IPS-15b (cell line): ENCODE measurements around the gene KCNQ2.
"Not testable (repeated sequence)": the region's sequence is repeated elsewhere in the genome, so short reads cannot be mapped to it uniquely, and the experiment has no call there.

Experiments
- H3K27me3 ChIP-seq: one replicate; pipeline ENCODE4 v1.6.1; 2013; ENCODE audit warnings: low read length; ENCODE audit not compliant: control insufficient read depth, insufficient read depth
- H3K36me3 ChIP-seq: one replicate; pipeline ENCODE4 v1.6.1; 2013; ENCODE audit warnings: low read length; ENCODE audit not compliant: control insufficient read depth, insufficient read depth
- H3K4me1 ChIP-seq: one replicate; pipeline ENCODE4 v1.6.1; 2013; ENCODE audit warnings: mild to moderate bottlenecking, low read length; ENCODE audit not compliant: control insufficient read depth, insufficient read depth
- H3K4me3 ChIP-seq: one replicate; pipeline ENCODE4 v1.5.1; 2013; ENCODE audit warnings: low read depth, low read length
- H3K9ac ChIP-seq: one replicate; pipeline ENCODE4 v1.6.1; 2013; ENCODE audit warnings: low read depth, mild to moderate bottlenecking, low read length
- H3K9me3 ChIP-seq: one replicate; pipeline ENCODE4 v1.6.1; 2013; ENCODE audit warnings: mild to moderate bottlenecking, low read length; ENCODE audit not compliant: control insufficient read depth, insufficient read depth

The KCNQ2 gene

DNA sequence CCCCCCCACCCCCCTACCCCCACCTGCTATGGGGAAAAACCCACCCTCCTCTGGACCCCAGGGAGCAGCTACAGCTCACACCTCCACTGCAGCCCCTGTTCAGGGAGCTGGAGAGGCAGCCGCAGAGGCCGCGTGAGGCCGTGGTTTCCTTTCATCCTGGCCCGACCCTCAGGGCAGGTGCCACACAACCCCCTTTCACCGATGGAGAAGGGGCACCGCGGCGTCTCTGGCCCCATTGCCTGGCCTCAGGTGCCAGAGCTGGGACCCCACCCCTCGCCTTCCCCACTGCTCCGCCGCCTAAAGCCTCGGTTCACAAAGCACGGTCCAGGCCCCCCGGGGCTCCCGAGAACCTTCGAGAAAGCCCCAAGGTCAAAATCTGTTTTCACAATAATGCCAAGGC lies 11.8 kb upstream of the KCNQ2 start:
- no peak overlapping the region for H3K4me3 ChIP-seq
- H3K27me3 ChIP-seq, result peaks cover 6% of the 10 kb centered on the region
- no peak overlapping the region for H3K9ac ChIP-seq
- H3K9me3 ChIP-seq, result no peaks in the 10 kb centered on the region
- H3K4me1 ChIP-seq, result peaks cover 5% of the 10 kb centered on the region
- peaks cover 4% of the 10 kb centered on the region for H3K36me3 ChIP-seq

DNA sequence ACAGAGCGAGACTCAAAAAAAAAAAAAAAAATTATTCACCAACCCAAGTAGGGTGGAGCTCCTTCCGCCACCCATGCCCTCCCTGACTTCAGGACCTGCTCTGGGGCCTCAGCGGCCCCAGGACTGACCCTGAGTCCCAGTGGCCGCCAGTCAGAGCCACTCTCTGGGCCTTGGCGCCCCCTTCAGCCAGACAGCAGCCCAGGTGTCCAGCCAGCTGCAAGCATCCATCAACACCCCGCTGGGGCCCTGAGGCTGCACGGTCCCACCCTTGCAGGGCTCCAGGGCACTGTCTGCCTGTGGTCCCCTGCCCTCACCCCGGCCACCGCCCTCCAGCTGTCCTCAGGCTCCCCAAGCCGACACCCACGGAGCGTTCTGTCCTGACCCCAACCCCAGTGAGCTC lies 11.4 kb upstream of the KCNQ2 start:
- Histone ChIP-seq H3K9ac (no peak overlapping the region), H3K27me3 (peaks cover 4% of the 10 kb centered on the region), H3K4me3 (no peak overlapping the region), H3K9me3 (no peaks in the 10 kb centered on the region), H3K36me3 (peaks cover 2% of the 10 kb centered on the region), H3K4me1 (peaks cover 5% of the 10 kb centered on the region)

DNA sequence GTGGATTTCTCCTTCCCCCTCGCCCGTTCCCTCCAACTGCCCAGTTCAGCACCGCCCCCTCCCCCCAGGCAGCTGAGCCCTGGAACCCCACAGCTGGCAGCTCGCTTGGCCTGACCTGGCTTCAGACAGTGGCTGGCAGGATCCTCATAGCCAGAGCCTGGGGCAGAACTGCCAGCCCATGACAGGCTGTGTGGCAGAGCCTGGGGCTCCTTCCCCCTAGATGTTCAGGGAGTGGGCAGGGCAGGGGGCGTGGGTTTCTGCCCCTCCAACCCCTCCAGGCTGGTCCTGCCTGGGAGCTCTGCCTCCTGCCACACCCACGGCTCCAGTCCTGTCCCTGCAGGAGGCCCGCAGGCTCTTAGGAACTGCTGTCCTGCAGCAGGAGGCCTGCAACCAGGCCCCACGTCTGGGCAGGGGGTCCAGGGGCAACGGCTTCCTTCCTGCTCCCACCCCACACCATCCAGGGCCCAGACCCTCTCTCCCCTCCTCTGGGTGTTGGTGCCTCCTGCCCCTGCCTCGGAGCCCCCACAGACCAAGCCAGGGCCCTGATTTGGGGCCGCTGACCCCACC lies 9.6 kb upstream of the KCNQ2 start:
- no peak overlapping the region for H3K9ac ChIP-seq
- peaks cover under 1% of the 10 kb centered on the region for H3K36me3 ChIP-seq
- H3K9me3 ChIP-seq, result no peaks in the 10 kb centered on the region
- H3K4me1 ChIP-seq, result peaks cover 3% of the 10 kb centered on the region
- no peak overlapping the region for H3K4me3 ChIP-seq
- no peaks in the 10 kb centered on the region for H3K27me3 ChIP-seq

DNA sequence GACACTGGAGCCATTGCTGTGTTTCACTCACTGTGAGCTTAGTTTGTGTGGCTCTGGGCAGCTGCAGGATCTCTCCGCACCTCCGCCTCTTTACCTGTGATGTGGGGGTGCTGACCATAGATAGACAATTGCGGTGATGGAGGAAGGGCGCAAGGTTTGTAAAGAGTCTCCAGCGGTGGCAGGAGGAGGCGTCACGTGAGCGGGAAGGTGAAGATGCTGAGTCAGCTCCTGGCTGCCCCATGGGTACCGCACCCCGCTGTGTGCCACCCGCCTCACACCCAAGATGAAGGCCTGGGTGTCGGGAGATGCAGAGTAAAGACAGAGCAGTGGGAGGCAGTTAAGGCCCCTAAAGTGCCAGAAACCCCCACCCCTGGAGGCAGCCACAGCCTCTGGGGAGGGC lies 9.0 kb upstream of the KCNQ2 start:
- Histone ChIP-seq H3K4me1 (peaks cover 3% of the 10 kb centered on the region), H3K4me3 (no peak overlapping the region), H3K27me3 (no peaks in the 10 kb centered on the region), H3K9ac (no peak overlapping the region), H3K36me3 (no peaks in the 10 kb centered on the region), H3K9me3 (no peaks in the 10 kb centered on the region)

DNA sequence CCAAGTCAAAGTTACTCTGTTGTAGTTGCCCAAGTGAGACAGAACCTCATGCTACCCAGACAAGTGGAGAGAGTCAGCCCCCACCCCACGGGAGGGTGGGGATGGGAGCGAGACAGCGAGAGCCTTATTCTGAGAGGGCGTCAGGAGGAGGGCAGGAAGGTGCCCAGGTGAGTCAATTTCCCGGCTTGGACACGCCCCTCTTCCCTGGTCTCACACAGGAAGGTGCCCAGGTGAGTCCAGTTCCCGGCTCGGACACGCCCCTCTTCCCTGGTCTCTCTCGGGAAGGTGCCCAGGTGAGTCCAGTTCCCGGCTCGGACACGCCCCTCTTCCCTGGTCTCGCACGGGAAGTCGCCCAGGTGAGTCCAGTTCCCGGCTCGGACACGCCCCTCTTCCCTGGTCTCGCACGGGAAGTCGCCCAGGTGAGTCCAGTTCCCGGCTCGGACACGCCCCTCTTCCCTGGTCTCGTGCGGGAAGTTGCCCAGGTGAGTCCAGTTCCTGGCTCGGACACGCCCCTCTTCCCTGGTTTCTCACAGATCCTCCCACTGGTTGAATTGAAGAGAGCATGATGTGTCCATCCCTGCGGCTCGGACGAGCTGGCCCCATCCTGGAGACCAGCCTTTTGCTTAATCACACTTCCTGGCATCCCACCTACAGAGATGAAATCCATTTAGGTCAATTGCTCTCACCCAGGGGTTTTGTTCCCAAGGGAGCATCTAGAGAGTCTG lies 7.4 kb upstream of the KCNQ2 start:
- H3K9me3 ChIP-seq, H3K9ac ChIP-seq, H3K4me1 ChIP-seq, H3K4me3 ChIP-seq, H3K36me3 ChIP-seq, H3K27me3 ChIP-seq: not testable (repeated sequence)

DNA sequence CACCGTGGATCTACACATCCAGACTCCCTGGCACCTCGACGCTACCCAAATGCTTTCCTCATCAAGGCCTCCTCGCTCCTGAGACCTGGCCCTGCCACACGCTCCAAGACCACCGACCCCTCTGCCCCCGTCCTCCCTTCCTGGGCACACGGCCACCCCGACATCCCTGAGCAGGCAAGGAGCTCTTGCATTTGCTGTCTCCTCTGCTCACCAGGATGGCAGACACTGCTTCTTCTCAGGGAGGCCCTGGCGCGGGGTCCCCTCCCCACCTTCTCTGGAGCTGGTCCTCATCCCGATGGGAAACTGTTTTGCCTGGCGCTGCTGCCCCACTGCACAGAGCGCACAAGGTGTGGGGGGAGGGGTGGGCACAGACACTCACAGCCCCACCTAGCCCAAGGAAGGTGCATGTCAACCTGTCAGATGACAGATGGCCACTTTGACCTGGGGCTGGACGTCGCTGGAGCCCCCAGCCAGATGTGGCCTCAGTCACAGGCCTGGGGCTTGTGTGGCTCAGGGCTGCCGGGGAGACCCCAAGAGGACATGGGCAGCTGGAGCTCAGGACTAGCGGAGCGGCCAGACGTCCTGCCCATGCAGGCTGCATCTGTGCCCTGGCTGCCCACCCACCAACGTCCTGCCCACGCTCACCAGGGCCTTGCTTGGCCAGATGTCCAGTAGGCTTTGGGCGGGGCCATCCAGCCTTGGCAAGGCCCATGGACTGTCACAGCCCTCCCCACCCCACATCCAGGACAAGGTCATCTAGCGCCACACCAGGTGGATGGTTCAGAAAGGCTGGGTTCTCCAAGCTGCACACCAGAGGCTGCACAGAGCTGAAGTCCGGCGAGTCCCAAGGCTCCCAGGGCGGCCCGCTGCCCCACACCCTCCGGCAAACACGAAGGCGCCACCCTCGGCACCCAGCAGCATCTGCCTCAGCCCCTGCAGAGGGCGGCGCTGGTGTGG lies 6.2 kb upstream of the KCNQ2 start:
- Histone ChIP-seq H3K9ac (no peak overlapping the region), H3K27me3 (peaks cover 15% of the 10 kb centered on the region), H3K4me1 (peaks cover 5% of the 10 kb centered on the region), H3K4me3 (no peak overlapping the region), H3K9me3 (no peaks in the 10 kb centered on the region), H3K36me3 (no peaks in the 10 kb centered on the region)

DNA sequence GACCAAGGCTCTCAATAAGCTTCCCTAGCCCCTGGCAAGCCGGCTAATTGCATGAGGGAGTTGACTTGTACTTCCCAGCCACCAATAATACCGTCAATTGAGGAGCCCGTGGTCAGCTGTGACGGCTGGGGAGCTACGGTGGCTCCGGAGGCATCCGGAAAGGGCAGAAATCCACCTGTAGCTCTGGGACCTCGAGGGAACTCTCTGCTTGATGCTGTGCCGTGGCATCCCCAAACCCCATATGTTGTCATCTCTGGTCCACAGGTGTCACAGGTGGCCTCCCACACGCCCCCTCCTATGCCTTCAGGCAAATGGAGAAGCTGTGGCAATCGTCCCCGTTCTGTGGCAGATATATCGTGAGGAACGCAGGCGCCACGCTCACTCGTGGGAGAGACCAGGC lies 5.5 kb upstream of the KCNQ2 start:
- Histone ChIP-seq H3K36me3 (no peaks in the 10 kb centered on the region), H3K4me1 (peaks cover 5% of the 10 kb centered on the region), H3K9ac (no peak overlapping the region), H3K9me3 (no peaks in the 10 kb centered on the region), H3K4me3 (no peak overlapping the region), H3K27me3 (peaks cover 15% of the 10 kb centered on the region)

DNA sequence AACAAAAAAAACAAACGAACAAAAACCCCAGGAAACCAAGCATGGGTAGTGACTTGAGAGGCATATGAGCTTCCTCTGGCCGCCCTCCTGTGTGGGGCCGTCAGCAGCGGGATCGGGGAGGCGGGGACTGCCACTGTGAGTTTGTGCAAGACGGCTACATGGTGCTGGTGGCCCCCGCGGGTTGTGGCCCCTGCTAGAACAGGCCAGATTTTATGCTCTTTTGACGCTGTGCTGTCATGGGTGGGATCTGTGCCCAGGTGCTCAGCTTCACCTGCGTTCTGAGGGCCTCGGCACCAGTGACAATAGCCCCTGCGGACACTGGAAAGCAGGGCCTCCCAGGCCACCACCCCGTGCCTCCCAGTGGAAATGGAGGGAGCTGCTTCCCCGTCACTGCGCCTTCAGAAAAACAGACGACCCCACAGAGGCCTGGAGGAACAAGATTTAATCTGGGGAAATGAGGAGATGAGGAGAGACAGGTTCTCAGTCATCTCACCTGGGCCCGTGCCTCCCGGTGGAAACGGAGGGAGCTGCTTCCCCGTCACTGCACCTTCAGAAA lies 4.7 kb upstream of the KCNQ2 start:
- H3K36me3 ChIP-seq, result no peaks in the 10 kb centered on the region
- H3K9ac ChIP-seq, result no peak overlapping the region
- no peaks in the 10 kb centered on the region for H3K9me3 ChIP-seq
- H3K4me1 ChIP-seq, result peaks cover 5% of the 10 kb centered on the region
- peaks cover 15% of the 10 kb centered on the region for H3K27me3 ChIP-seq
- no peak overlapping the region for H3K4me3 ChIP-seq

DNA sequence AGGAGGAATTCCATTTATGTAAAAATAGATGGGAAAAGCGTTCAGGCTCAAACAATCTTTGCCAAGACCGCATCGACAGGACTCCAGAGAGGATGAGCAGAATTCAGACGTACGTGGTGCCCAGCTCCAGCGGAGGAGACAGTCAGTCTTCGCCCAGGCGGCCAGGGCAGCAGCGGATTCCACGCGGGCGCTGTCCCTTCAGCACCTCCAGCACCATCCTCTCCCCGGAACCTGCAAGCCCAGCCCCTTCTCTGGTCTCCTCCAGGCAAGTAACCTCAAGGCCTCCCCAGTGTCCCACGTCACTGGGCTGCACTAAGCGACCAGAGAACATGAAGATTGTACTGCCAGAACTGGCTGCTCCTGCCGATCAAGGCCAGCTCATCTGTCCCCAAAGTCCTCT lies 2.8 kb upstream of the KCNQ2 start:
- H3K4me1 ChIP-seq, result peaks cover 2% of the 10 kb centered on the region
- H3K36me3 ChIP-seq, result peaks cover 2% of the 10 kb centered on the region
- H3K4me3 ChIP-seq, result no peak overlapping the region
- no peak overlapping the region for H3K9ac ChIP-seq
- peaks cover 15% of the 10 kb centered on the region for H3K27me3 ChIP-seq
- no peaks in the 10 kb centered on the region for H3K9me3 ChIP-seq

DNA sequence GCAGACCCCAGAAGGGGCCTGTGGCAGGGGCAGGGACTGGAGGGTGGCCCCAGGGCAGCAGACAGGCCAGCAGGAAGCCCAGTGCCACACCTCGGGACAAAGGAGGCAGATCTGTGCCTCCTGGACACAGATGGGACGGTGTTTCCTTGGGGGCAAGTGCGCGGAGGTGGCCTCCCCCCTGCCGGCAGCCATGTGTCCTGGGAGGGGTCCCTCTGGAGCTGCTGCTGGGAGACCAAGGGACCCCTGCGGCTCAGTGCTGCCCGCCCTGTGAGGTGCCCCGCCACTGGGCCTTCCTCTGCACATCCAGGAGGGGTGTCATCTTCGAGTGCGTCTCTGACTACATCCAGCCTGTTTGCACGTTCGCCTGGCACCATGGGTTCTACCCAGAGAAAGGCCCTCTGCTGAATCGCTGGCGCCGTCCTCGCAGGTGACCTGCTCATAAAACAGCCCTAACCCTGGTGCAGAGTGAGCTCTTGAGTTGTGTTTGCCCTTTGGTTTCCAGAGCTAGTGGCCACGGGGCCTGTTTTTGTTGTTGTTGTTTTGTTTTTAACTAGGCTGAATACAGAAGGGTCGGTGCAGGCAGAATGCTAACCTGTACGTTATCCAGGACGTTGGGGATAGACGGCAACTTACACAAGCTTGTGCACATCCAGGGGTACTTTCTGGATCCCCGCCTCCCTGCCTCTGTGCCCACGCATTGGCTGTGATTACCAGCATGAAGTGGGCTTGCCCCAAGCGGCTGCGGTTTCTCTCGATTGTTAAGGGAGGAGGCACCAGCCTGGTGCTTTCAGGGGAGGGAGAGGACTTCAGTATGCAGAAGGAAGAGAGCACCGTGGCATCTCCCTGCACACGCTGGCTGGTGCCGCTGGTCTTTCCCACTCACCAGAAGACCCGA lies 1.3 kb upstream of the KCNQ2 start:
- H3K9me3 ChIP-seq, result no peaks in the 10 kb centered on the region
- H3K4me1 ChIP-seq, result peaks cover 2% of the 10 kb centered on the region
- H3K27me3 ChIP-seq, result peaks cover 15% of the 10 kb centered on the region
- no peak overlapping the region for H3K9ac ChIP-seq
- no peak overlapping the region for H3K4me3 ChIP-seq
- H3K36me3 ChIP-seq, result peaks cover 6% of the 10 kb centered on the region

DNA sequence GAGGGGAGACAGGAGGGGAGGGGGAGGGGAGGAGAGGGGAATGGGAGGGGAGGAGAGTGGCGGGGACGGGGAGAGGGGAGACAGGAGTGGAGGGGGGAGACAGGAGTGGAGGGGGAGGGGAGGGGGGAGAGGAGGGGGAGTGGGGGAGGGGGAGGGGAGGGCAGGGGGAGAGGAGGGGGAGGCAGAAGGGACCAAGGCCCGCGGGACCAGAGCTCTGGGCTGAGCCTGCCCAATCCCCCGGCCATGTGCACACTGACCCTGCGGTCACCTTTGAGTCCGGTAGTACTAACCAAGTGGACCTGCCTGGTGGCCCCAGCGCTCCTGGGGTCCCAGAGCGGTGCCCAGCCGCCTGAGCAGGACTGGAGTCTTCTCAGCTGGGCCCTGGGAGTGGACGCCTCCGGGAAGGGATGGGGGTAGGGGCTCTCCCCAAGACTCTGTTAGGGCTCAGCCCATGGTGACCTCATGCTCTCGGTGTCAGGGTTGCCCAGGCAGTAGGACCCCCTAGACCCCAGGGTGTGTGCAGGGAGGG lies 471 bp upstream of the KCNQ2 start:
- Histone ChIP-seq H3K27me3 (peaks cover 15% of the 10 kb centered on the region), H3K9me3 (no peaks in the 10 kb centered on the region), H3K4me1 (peaks cover 2% of the 10 kb centered on the region), H3K9ac (no peak overlapping the region), H3K36me3 (peaks cover 6% of the 10 kb centered on the region), H3K4me3 (no peak overlapping the region)
